Stimulated activated CD4-positive, alpha-beta T cell treated with anti-CD3 and anti-CD28 coated beads, Interleukin-15, amount 100 ng/mL, for 24 hours (primary cell): ENCODE results near the gene GJA4.
A peak's percentile ranks its signal among the peaks of the same experiment; 100 is the strongest.

Experiments
- DNase-seq: peaks from one replicate; pipeline ENCODE4 v3.0.0-alpha.2; 2020

Gene GJA4

DNA sequence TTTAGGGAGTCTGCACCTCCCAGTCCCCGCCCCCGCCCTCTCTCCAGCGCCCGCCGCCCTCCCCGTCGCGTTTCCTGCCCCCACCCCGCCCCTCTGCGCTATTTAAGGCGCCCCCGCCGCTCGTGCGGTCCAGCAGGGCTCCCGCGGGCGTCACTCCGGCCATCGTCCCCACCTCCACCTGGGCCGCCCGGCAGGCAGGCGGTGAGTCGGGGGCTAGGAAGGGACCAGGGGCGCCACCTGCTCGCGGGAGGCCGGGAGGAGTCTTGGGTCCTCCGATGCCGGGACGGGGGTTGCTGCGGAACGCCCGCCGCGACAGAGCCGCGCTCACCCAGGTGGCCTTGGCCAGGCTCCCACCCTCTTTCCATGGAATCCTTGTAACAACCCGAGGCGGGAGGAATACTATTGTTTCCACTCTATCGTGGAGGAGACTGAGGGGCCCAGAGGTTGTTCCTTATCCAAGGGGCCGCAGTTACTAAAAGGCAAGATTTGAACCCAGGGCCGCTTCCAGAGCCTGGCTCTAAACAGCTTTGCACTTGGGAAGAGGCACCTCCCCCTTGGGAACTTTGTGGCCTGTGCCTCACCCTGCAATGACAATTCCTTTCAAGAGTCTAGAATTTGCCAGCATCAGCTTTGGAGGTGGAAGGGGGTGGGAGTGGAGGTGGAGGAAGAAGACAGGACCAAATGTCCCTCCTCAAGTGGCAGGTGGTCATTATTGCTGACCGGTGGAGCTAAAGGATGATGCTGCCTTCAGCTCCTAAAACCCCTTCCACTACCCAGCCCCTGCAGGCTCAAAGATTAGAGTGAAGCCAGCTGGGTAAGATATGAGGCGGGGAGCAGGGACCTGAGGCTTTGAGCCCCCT is at the start of gene GJA4:
Gene GJA4, plus strand, starts transcription at position 132 of the 860 bp plus-strand sequence. CDS start 1,215 bp downstream, outside the sequence.
- peak; percentile 11 for DNase-seq

DNA sequence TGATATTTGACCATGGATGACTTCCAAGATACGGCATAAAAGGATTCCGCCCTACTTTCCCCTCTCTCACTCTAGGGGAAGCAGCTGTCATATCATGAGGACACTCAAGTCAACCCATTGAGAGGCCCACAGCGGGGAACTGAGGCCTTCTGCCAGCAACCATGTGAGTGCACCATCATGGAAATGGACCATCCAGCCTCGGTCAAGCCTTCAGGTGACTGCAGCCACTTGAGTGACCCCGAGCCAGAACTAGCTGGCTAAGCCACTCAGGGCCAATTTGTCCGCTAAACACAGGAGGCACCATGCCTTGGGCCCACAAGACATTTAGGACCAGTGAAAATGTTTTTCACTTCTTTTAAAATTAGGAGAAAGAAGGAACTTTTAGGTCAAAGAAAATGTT is 49.0 kb upstream of the GJA4 start:
- DNase-seq: no peak

DNA sequence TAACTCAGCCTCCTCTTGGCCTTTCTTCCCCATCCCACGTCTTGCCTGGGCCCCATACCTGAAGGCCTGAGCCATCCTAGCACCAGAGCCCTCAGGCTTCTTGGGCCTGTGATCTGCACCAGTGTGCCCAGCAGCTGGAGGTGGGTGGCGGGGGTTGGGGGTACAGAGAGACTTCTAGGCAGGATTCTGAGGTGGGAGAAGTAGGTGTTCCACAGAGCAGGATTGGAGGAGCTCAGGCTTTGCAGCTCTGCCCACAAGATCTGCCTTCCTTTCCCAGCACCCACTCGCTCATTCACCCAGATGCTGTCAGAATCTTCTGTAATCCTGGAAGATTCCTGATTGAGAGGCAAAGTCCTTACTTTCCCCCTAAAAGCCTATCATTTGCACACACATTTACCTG is 47.9 kb upstream of the GJA4 start:
- DNase-seq: no peak

- no peak for DNase-seq
Measured at GRCh38 chr1:34745666-34746065, 47.1 kb upstream of the GJA4 start.

- no peak for DNase-seq
Measured at GRCh38 chr1:34746101-34746500, 46.7 kb upstream of the GJA4 start.

DNA sequence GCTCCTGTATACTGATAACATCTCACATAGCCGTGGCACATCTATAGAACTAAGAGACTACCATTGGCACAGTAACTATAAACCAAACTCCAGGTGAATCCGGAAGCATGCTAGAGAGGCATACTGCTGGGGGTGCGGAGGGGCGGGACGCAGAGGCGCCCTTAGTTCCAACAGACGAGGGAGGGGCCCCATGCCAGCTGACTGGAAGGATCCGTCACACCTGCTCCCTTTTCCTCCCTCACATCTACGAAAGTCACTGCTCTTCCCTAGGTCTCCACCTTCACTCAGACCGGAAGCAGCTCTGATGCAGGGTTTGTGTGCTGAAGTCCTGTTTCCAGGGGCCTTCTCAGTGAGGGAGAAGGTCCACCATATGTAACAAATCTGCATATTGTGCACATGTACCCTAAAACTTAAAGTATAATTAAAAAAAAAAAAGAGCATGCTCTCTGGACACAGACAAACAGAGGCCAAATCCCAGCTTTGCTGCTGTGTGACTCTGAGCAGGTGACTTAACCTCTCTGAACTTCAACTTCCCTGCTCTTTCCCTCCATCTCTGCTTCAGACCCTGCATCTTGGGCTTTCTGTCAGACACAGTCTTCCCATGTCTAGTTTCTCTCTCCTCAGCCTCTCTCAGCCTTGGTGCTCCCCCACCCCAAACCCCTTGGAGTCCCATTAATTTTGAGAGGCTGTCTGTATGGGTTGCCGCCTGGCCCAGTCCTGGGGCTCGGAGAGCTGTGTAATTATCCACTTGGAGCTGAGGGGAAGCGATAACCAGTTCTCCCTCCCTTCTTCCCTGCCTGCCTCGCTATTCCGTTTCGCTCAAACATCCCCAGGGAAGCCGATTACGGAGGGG is 45.8 kb upstream of the GJA4 start:
- DNase-seq: no peak

GRCh38 chr1:34747638-34747941 is 45.2 kb upstream of the GJA4 start:
- no peak for DNase-seq

DNA sequence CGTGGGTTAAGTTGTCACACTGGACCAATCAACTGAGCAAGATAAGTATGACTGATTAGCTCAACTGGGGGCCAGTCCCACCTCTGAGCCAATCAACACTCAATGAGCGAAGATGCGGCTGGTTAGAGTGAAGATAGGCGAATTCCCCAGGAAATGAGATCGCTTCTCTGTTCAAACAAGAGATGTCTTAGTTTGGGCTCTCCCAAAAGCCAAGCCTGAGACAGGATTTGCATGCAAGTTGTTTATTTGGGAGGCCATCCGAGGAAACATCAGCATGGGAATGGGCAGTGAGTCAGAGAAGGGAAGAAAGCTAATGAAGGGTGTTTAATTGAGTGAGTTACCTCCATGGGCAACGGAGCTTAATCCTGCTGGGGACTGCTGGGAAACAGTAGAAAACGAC is 42.8 kb upstream of the GJA4 start:
- no peak for DNase-seq

DNA sequence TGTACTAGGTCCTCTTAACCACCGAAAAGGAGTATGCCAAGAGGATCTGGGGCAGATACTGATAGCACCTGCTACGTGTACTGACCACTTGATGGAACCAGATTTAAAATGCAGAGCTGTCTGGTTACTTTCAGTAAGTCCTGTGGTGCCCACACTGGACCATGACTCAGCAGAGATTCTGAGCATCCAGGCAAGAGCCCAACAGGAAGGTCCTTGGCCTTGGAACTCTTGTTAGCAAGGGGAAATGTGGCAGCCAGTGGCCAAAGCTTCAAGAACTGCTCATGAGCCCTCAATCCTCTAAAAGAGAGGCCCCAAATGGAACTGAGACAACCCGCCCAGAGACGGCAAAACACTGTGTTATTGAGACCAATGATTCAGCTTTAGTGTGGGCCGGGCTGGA is 42.2 kb upstream of the GJA4 start:
- no peak for DNase-seq

DNA sequence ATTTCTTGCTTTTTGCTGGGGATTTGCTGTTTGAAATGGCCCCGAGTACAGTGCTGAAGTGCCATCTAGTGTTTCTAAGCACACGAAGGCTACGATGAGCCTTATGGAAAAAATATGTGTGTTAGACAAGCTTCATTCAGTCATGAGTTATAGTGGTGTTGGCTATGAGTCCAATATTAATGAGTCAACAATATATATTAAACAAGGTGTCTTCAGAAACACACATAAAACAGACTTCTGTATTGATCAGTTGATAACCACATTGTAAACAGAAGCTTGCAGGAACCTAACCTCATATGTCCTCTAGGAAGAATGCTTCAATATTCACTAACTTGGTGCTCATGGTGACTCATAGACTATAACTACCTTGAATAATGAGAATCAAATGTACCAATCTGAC is 39.6 kb upstream of the GJA4 start:
- DNase-seq: no peak

GRCh38 chr1:34754964-34755637 is 37.7 kb upstream of the GJA4 start, which contains the start of gene GJB5:
TSS of gene GJB5 (plus strand) at chr1:34755047. CDS start at chr1:34757331, 2,284 bp downstream.
- DNase-seq: no peak

- DNase-seq: no peak
Measured at GRCh38 chr1:34755961-34756360, 36.8 kb upstream of the GJA4 start.

- no peak for DNase-seq
Measured at GRCh38 chr1:34757386-34757785, 35.4 kb upstream of the GJA4 start.

DNA sequence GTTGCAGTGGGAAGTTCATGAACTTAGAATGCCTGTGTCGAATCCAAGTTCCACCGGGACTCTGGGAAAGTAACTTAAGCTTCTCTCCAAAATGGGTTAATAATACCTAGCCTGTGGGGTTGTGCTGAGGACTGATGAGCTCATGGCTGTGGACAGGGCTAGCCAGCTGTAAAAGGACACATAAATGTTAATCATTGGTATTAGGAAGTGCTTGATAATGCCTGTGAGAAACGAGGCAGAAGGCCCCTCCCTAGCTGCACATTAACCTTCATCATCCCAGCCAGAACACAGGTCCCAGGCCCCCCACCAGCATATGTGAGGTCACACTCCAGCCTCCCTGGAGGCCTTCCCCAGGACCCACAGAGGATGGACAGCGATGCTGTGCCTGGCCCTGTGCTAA is 34.0 kb upstream of the GJA4 start:
- no peak for DNase-seq

- DNase-seq: no peak
Measured at GRCh38 chr1:34759503-34760357, 33.1 kb upstream of the GJA4 start, which contains the start of gene GJB4. TSS of gene GJB4 (plus strand) at chr1:34759740. CDS start at chr1:34761255, 1,515 bp downstream.

- DNase-seq: no peak
Measured at GRCh38 chr1:34761176-34761761, 31.5 kb upstream of the GJA4 start.

DNA sequence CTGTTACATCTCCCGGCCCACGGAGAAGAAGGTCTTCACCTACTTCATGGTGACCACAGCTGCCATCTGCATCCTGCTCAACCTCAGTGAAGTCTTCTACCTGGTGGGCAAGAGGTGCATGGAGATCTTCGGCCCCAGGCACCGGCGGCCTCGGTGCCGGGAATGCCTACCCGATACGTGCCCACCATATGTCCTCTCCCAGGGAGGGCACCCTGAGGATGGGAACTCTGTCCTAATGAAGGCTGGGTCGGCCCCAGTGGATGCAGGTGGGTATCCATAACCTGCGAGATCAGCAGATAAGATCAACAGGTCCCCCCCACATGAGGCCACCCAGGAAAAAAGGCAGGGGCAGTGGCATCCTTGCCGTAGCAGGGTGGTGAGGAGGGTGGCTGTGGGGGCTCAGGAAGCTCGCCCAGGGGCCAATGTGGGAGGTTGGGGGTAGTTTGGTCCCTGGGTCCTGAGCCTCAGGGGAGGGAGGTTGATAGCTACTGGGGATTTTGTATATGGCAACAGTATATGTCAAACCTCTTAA is 31.0 kb upstream of the GJA4 start:
- DNase-seq: no peak

- no peak for DNase-seq
Measured at GRCh38 chr1:34762474-34763141, 30.2 kb upstream of the GJA4 start.

DNA sequence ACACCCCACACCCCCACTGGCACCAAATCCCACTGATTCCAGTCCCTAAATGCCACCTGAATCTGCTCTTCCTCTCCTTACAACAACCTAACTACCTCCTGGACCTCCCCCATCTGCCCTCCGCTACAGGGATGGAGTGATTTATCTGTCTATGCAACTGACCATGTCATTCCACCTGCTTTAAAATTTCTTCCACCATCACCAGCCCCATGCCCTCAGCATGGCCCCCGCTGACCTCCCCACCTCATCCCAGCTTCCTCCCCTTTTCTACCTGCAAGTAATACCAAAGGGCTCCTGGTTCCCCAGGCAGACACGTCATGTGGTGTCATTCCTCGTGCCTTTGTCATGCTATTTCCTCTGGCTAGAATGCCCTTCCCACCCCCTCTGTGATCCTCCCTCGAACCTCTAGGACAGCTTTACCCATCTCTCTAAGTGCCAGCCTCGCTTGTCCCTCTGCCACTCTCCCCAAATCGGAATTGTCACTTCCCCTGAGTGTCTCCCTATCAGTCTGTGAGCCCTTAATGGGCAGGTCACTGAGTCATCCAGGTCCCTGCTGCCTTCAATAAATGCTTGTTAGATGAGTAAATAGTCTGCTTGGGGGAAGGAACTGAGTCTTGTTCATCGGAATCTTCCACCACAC is 29.5 kb upstream of the GJA4 start:
- DNase-seq: no peak

DNA sequence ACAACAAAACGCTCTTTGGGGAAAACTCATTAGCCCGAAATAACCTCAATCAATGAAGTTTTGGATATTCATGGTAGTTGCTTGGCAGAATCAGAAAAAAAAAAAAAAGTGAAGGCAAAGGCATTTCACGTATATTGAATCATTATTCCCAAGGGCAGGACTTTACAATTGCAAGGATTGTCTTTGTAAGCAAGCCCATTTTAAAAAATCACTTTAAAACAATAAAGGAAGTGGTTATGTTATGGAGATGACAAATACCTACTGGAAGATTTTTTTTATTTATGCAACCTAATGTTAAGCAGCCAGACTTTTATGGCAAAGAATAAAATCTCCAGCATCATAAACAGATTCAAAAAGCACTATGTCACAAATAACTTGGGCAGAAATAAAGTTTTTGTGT is 23.9 kb upstream of the GJA4 start:
- DNase-seq: no peak
